GM19193 (cell line): ENCODE measurements around the gene LDLRAD4.

ENCODE experiments used
- POLR2A ChIP-seq: IDR thresholded peaks from 4 replicates; pipeline ENCODE4 v1.6.1; 2011; ENCODE audit not compliant: insufficient read depth, insufficient read length; ENCODE audit errors: extremely low read depth

The LDLRAD4 gene

GRCh38 chr18:13370995-13371625 lies 152.6 kb downstream of the LDLRAD4 start:
- no peak for TF ChIP-seq POLR2A

GRCh38 chr18:13371689-13372418 lies 153.3 kb downstream of the LDLRAD4 start:
- no peak for TF ChIP-seq POLR2A

DNA sequence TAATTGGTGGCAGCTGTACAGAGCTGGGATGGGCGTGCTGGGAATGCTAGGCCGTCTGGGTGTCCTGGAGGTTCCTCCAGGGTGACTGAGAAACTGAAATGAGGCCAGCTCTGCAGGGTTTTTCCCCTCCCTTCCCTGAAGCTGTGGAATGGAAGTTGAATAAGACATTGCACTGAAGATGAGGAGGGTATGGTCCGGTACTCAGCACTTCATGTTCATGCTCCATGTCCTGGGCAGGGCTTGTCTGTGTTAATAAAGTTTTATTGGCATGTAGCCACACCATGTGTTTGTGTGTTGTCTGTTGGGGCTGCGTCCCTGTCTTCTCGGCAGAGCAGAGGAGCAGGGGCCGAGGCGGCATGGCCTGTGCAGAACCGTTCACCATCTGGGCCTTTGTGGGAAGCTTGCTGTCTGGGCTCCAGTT lies 154.0 kb downstream of the LDLRAD4 start:
- TF ChIP-seq POLR2A: no peak

GRCh38 chr18:13374096-13374467 lies 155.5 kb downstream of the LDLRAD4 start:
- TF ChIP-seq POLR2A: no peak

DNA sequence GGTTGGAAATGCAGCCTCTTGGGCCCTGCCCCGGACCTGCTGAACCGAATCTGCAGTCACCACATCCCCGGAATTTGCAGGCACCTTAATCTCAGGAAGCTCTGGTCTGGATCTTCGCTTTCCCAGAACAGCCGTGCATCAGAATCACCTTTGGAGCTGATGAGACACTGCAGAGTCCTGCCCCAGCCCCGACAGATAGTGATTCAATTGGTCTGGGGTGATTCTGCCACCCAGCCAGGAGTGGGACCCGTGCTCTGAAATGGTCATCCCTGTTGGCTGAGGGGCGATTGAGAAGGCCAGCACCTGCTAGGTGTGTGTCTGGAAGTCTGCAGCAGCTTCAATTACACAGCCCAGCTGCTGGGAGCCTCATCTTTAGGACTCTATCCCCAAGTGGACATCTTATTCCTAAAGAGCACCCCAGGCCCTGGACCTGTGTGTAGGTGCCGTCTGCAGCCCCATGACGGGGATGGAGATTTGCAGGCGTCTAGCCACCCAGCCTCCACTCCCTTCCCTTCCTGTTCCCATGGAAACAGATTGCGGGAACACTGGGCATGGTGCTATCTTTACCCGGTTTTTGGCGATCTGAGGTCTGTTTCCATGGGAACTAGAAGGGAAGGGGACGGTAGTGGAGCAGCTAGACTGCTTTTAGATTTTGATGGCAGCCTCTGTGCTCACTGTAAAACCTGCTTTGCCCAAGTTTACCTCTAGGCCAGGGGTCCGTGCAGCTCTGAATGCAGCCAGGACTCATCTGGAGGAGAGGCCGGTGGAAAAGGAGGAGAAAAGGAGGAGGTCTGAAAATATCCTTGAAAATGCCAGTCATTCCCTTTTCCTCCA lies 156.1 kb downstream of the LDLRAD4 start:
- no peak for TF ChIP-seq POLR2A

DNA sequence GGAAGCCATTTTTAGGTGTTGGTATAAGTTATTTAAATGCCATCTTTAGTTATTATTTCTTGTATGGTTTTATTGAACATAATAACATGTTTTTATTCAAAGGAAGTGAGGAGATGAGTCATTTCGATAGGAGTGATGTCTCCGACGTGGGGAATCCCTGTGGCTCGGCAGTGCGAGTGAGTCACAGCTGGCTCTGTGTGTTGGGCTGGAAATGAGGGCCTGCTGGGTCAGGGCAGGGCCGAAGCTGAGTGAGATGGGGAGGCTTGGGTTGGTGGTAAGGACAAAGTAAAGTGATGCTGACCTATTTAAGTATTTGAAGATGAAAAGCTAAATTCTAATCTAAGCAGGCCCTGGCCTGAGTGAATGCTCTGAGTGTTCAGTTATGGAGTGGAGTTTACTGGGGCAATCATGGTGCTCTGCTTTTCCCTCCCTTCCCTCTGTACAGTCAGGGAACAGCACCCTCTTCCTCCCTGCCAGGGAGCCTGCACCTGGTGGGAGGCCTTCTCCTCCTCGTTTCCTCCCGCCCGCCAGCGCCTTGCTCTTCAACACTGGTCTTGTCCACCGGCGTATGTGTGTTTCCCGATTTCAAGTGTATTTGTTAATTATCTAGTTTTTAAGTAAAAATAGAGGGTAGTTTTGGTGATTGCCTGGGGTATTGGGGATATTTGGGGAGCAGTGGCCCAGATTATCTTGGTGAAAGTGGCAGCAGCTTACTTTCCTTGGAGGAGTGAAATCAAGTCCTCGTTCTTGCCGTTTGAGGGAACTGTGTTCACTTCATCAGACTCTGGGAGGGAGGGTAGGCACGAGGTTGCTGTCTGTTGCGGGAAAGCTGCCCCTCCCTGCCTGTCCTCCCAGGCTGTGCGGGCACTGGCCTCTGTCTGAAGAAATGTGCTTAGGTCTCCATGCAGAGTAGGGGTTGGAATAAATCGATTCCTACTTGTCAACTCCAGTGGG lies 157.0 kb downstream of the LDLRAD4 start:
- TF ChIP-seq POLR2A: no peak

- no peak for TF ChIP-seq POLR2A
Observed at GRCh38 chr18:13376298-13376840, 157.8 kb downstream of the LDLRAD4 start.

- no peak for TF ChIP-seq POLR2A
Observed at GRCh38 chr18:13376841-13377351, 158.3 kb downstream of the LDLRAD4 start.

GRCh38 chr18:13377496-13377895 lies 158.9 kb downstream of the LDLRAD4 start:
- no peak for TF ChIP-seq POLR2A

DNA sequence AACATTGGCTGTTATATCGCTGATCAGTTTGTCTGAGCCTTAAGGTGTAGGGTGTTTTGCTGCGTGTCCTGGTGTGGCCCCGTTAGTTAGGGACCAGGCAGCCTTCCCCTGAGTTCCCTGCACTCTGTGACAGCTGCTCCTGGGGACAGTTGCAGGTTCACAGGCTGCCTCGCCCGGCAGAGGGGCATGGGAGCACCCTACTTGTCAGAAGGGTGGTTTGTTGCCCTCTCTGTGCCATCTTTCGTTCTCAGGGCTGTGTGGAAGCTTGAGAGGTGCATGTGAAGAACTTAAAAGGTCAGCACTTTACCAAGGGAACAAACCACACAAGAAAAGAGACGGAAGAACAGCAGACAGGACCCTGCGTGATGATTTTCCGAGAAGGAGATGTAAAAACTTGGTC lies 159.6 kb downstream of the LDLRAD4 start:
- TF ChIP-seq POLR2A: no peak

GRCh38 chr18:13379062-13379865 lies 160.7 kb downstream of the LDLRAD4 start:
- no peak for TF ChIP-seq POLR2A

DNA sequence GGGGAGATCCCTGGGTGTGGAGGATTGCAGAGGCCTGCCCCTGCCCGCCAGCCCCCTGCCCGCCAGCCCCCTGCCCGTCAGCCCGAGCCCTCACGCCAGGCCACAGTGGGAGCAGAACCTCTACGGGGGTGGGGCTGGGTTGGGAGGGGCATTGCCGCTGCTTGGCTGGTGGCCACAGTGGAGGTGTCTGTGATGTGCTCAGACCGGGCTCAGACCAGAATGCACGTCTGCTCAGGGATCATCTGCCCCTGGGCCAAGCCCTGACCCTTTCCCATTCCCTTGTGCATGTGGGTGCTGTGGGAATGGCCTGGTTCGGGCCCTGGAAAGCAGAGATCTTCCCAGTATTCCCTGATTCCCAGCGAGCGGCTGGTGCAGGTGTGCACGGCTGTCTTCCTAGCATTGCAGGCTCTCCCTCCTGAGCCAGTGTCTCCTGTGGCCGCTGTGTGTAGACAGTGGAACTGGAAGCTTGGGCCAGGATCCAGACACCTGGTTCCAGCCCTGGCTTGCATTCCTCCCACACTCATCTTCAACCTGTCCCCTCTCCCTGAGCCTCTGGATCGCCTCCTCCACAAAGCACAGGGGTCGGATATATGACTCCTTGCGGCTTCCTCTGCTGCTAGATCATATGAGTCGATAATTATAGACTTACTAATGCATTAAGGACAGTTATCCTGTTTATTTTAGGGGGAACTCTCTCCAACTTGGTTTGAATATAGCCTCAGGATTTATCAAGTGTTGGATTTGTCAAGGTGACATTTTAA lies 161.6 kb downstream of the LDLRAD4 start:
- TF ChIP-seq POLR2A: no peak

DNA sequence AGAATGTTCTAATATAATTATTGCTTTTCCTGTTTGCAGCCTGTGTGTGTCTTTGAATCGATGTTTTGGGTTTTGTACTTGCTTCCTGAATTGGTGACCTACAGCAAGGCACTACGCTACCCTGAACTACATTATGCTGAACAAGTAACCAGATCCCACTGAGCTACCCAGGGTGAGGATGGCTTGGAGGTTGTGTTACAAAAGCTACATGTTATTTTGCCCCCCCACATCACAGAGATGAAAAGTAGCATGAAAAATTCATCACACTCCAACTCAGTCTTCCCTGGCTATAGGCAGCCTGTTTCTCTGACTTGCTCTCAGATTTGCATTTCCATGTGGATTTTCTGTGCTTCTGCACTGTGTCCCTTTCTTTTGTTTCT lies 162.1 kb downstream of the LDLRAD4 start:
- TF ChIP-seq POLR2A: no peak

DNA sequence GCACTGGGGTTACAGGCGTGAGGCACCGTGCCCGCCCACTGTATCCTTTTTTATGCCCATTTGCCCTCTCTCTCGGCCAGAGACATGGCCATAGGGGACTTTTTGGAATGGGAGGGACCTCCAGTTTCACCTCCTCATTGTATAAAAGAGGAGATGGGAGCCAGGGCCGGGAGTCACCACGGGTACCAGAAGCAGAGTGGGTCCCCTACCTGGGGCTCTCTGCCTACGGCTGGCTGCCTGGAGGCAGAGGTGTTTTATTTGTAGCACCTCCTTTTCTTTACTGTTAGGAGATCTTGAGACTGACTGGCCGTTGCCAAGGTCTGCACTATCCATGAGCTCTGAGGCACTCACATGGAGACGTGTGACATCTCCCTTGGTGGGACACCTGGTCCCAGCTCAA lies 162.8 kb downstream of the LDLRAD4 start:
- TF ChIP-seq POLR2A: no peak
